K562 (cell line): ENCODE measurements around the gene ALDH8A1. TPM values are rescaled to one million over a fixed set of nuclear protein-coding genes. Genes with fewer than 3 reads are reported as not detected.
A peak's percentile ranks its signal among the peaks of the same experiment; 100 is the strongest.

Experiments used
- ATAC-seq: fragments of 200-7000 bp; cut with Tn5 transposase; 3 replicates; pipeline ENCODE4 v1.9.1; 2020; ENCODE audit warnings: moderate library complexity
- BruUV-seq: library from RNA; stranded (reverse); fragments of 400-500 nt; replicated peaks from 2 replicates; lab custom pipeline; 2021; lab: Mats Ljungman, UMichigan
- CTCF ChIA-PET: fragments of 300-600 bp; formaldehyde crosslinking; extraction: SDS; loops from one replicate; lab custom pipeline; 2021; ENCODE audit warnings: low intra/inter-chr PET ratio; lab: Yijun Ruan, JAX
- POLR2A ChIA-PET: fragments of 300-600, 350-650 bp; sonication (Branson Sonifier 250); formaldehyde crosslinking; extraction: SDS; loops from one replicate; lab custom pipeline; 2021; ENCODE audit warnings: antibody characterized with exemption, inconsistent platforms; lab: Yijun Ruan, JAX
- DNase-seq, 4 experiments: peaks; one replicate each; pipeline versions ENCODE4 v3.0.0 to v3.0.0-alpha.2; 2011 to 2018; ENCODE audit warnings: low spot score in 3 of 4, mixed read lengths in 3 of 4; ENCODE audit errors: extremely low read depth in 1 of 4
- FAIRE-seq: peaks from 2 replicates; lab custom pipeline; 2011; peaks lifted over from hg19 to GRCh38; lab: Jason Lieb, UNC
- H2AFZ ChIP-seq: 2 replicates; pipeline ENCODE4 v1.6.0; 2011; ENCODE audit warnings: low read depth, low read length, control low read depth, inconsistent platforms
- H3K27ac ChIP-seq: fragments of 200-600 bp; 3 replicates; pipeline ENCODE4 v1.8.0; 2011; ENCODE audit warnings: low read depth, mild to moderate bottlenecking, control low read depth, inconsistent platforms, low read length, moderate library complexity, mixed read lengths; ENCODE audit errors: extremely low read depth
- H3K27me3 ChIP-seq, 2 experiments: fragments of 300-600 bp in 1 of 2; 2 replicates in 1 of 2; 3 replicates in 1 of 2; pipeline versions ENCODE4 v1.6.0 to v1.8.0; 2011; ENCODE audit warnings: inconsistent platforms in 2 of 2, low read length in 2 of 2, mild to moderate bottlenecking in 1 of 2, mixed read lengths in 1 of 2, moderate library complexity in 1 of 2; ENCODE audit not compliant: control insufficient read depth in 2 of 2, insufficient read depth in 2 of 2
- H3K36me3 ChIP-seq: fragments of 300-600 bp; 3 replicates; pipeline ENCODE4 v1.8.0; 2011; ENCODE audit warnings: mild to moderate bottlenecking, low read length, inconsistent platforms; ENCODE audit not compliant: control insufficient read depth, insufficient read depth
- H3K4me1 ChIP-seq, 2 experiments: fragments of 200-600 bp in 1 of 2; replicated peaks in 1 of 2; 2 replicates in 1 of 2; 3 replicates in 1 of 2; pipeline versions ENCODE4 v1.5.1 to v1.8.0; 2011; ENCODE audit warnings: inconsistent platforms in 2 of 2, low read length in 2 of 2, mild to moderate bottlenecking in 1 of 2, mixed read lengths in 1 of 2, moderate library complexity in 1 of 2; ENCODE audit not compliant: control insufficient read depth in 2 of 2, insufficient read depth in 2 of 2
- H3K4me2 ChIP-seq: 2 replicates; pipeline ENCODE4 v1.6.1; 2011; ENCODE audit warnings: low read length, control low read depth, inconsistent platforms, mixed read lengths; ENCODE audit not compliant: insufficient read depth
- H3K4me3 ChIP-seq: fragments of 200-600 bp; sonication (generic), shearing (Covaris generic); 2 replicates; pipeline ENCODE4 v1.5.1; 2016; ENCODE audit warnings: control low read depth, inconsistent platforms
- H3K79me2 ChIP-seq: fragments of 200-600 bp; 3 replicates; pipeline ENCODE4 v1.8.0; 2011; ENCODE audit warnings: low read length, inconsistent platforms; ENCODE audit not compliant: control insufficient read depth, insufficient read depth
- H3K9ac ChIP-seq, 2 experiments: 2 replicates each; pipeline versions ENCODE4 v1.6.0 to v1.6.1; 2011; ENCODE audit warnings: low read depth in 2 of 2, low read length in 2 of 2, control low read depth in 1 of 2, inconsistent platforms in 1 of 2, mild to moderate bottlenecking in 1 of 2, mixed read lengths in 1 of 2; ENCODE audit not compliant: insufficient read depth in 1 of 2
- H3K9me1 ChIP-seq: one replicate; pipeline ENCODE4 v1.6.0; 2011; ENCODE audit warnings: inconsistent platforms, mild to moderate bottlenecking, low read length, moderate library complexity; ENCODE audit not compliant: control insufficient read depth, insufficient read depth
- H3K9me3 ChIP-seq: replicated peaks from 2 replicates; pipeline ENCODE4 v1.5.1; 2011; ENCODE audit warnings: low read depth, low read length, inconsistent platforms; ENCODE audit not compliant: control insufficient read depth, insufficient read depth
- H4K20me1 ChIP-seq: replicated peaks from 2 replicates; pipeline ENCODE4 v1.6.1; 2011; ENCODE audit warnings: low read length, inconsistent platforms, mixed read lengths; ENCODE audit not compliant: control insufficient read depth, insufficient read depth
- FOS ChIP-seq: IDR thresholded peaks from 3 replicates; pipeline ENCODE4 v1.6.1; 2011; ENCODE audit not compliant: insufficient read length; ENCODE audit errors: extremely low read depth
- FOSL1 ChIP-seq: fragments of 200-800 bp; sonication (Bioruptor generic); conservative IDR thresholded peaks from 2 replicates; pipeline ENCODE4 v1.6.1; 2016; ENCODE audit warnings: missing genetic modification characterization, missing compliant biosample characterization
- MTA2 ChIP-seq: fragments of 450-650 bp; IDR thresholded peaks from 2 replicates; pipeline ENCODE4 v1.6.1; 2016; ENCODE audit warnings: low read depth
- WGBS: fragments of 100-300 bp; shearing (Covaris generic); methylation state at CpG from one replicate; pipeline ENCODE4 v1.1.6; 2016; ENCODE audit warnings: low coverage, mixed read lengths; ENCODE audit not compliant: insufficient coverage; ENCODE audit errors: missing lambda C conversion rate; 5-methylcytosine and 5-hydroxymethylcytosine counted together
- in situ Hi-C: fragments of 300-500 bp; cut with MboI; formaldehyde crosslinking; loops from 4 replicates; pipeline ENCODE4 v1.15.0; 2018; ENCODE audit warnings: inconsistent platforms, mixed read lengths
- intact Hi-C: fragments of 100-400 bp; cut with micrococcal nuclease; formaldehyde crosslinking; loops from 2 replicates; pipeline ENCODE4 v1.14.2; 2022
- polyA plus RNA-seq, 8 experiments: library from polyadenylated mRNA; depleted of rRNA in 4 of 8; stranded (reverse) in 5 of 8; unstranded in 3 of 8; fragments of >200 nt; fragmentation: Nextera tagmentation in 2 of 8; fragmentation: Illumina TruSeq in 1 of 8; extraction: Ambion mirVana in 2 of 8; extraction: Trizol in 1 of 8; gene quantifications; 2 replicates each; pipeline versions ENCODE4 v1.2.1 to v1.2.3, GENCODE V29; 2011 to 2014; ENCODE audit warnings: inconsistent platforms in 1 of 8, missing spikeins in 1 of 8
- total RNA-seq, 7 experiments: library from RNA; depleted of rRNA in 6 of 7; stranded (reverse); fragments of >200 nt in 6 of 7; fragmentation: Illumina TruSeq in 2 of 7; extraction: Trizol in 2 of 7; gene quantifications; 2 replicates each; pipeline versions ENCODE4 v1.2.1 to v1.2.3, GENCODE V29; 2011 to 2021; ENCODE audit warnings: low replicate concordance in 1 of 7

ALDH8A1 gene
- total and polyA plus RNA-seq, 9 of the 15 experiments (the other 6 are each of a cell fraction or from before 2014, with no cell fraction given) = 0.03 to 0.18 (median 0.04) TPM; not detected in 2

- intact Hi-C loops = loop anchor here (5.0 kb wide), 1 partner anchor 48 kb away; no protein-coding TSS in a partner anchor
- Histone ChIP-seq H3K9ac (no peak overlapping the region), H3K4me3 (no peak overlapping the region), H3K4me2 (no peak overlapping the region), H3K27ac (no peak overlapping the region), H3K36me3 (no peaks in the 10 kb centered on the region), H3K27me3 (peaks cover 12 to 13% of the 10 kb centered on the region in 2 experiments; a peak in 4 of 5 replicates), H2AFZ (no peak overlapping the region), H4K20me1 (no peaks in the 10 kb centered on the region), H3K4me1 (no peaks in the 10 kb centered on the region; a peak in 1 of 5 replicates), H3K79me2 (no peaks in the 10 kb centered on the region), H3K9me3 (no peaks in the 10 kb centered on the region), H3K9me1 (no peaks in the 10 kb centered on the region)
- peak; percentile 56 for FAIRE-seq
- TF ChIP-seq FOSL1 (tag) (peak; percentile 52), FOS (no peak)
- BruUV-seq = no TSS peak
- ChIA-PET CTCF (no interaction called here), POLR2A (no interaction called here)
- no peak for DNase-seq
- ATAC-seq = no peak
- 15% methylated on average over 5 of the region's 5 CpGs for WGBS
- in situ Hi-C loops = no loop called here
Measured at GRCh38 chr6:134934793-134935485, 15.0 kb downstream of the ALDH8A1 start.

GRCh38 chr6:134932535-134933470 is 17.1 kb downstream of the ALDH8A1 start:
- Histone ChIP-seq H3K9me1 (no peaks in the 10 kb centered on the region), H3K27me3 (peaks cover 13 to 25% of the 10 kb centered on the region in 2 experiments), H3K4me2 (no peak overlapping the region), H4K20me1 (no peaks in the 10 kb centered on the region), H2AFZ (no peak overlapping the region), H3K36me3 (no peaks in the 10 kb centered on the region), H3K4me3 (no peak overlapping the region), H3K9me3 (no peaks in the 10 kb centered on the region), H3K79me2 (no peaks in the 10 kb centered on the region), H3K4me1 (no peaks in the 10 kb centered on the region), H3K9ac (no peak overlapping the region), H3K27ac (no peak overlapping the region)
- ATAC-seq = no peak
- DNase-seq = no peak
- FAIRE-seq = no peak
- POLR2A ChIA-PET = no interaction called here
- no TSS peak for BruUV-seq
- in situ Hi-C loops (no loop called here), intact Hi-C loops (no loop called here)
- WGBS = 1% methylated on average over 11 of the region's 11 CpGs
- CTCF ChIA-PET = no interaction called here
- no peak for TF ChIP-seq MTA2
